ENCODE results near the gene SYNE3.

GRCh38 chr14:95491936-95492608 is 24.4 kb downstream of the SYNE3 start:
- no peak for TF ChIP-seq CTCF (IDR thresholded peaks at IDR 0.05 in 4 of 5, conservative IDR thresholded peaks at IDR 0.05 in 1 of 5)
- no peak for TF ChIP-seq POLR2A (IDR thresholded peaks at IDR 0.05)

All from gastrocnemius medialis (tissue), 4 donors.